GM12872 (cell line): Measurements from ENCODE around the gene CDX1.

ENCODE experiments used
- TF ChIP-seq, protein P1 (sequence below): IDR thresholded peaks from 3 replicates; pipeline ENCODE4 v1.5.1; 2011; ENCODE audit warnings: low read depth, mild to moderate bottlenecking, low read length, moderate library complexity; ENCODE audit not compliant: insufficient read depth

Gene CDX1

DNA sequence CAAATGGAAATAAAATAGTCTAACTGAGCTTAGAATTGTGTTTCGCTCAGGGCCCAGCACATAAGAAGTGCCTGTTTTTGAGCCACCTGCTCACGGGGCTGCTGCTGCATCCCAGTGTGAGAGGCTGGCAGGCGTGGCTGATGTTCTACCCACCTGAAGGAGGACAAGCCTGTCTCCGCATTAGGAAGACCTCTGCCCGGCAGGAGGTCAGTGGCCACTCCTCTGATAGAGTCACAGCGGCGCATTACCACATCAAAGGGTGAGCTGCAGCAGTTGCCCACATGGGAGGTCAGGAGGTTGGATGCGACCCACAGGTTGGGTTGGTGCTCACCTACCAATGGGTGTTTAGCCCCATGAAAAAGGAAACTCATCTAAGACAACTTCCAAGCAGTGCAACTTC lies 19.6 kb downstream of the CDX1 start:
- TF ChIP-seq, protein P1, sequence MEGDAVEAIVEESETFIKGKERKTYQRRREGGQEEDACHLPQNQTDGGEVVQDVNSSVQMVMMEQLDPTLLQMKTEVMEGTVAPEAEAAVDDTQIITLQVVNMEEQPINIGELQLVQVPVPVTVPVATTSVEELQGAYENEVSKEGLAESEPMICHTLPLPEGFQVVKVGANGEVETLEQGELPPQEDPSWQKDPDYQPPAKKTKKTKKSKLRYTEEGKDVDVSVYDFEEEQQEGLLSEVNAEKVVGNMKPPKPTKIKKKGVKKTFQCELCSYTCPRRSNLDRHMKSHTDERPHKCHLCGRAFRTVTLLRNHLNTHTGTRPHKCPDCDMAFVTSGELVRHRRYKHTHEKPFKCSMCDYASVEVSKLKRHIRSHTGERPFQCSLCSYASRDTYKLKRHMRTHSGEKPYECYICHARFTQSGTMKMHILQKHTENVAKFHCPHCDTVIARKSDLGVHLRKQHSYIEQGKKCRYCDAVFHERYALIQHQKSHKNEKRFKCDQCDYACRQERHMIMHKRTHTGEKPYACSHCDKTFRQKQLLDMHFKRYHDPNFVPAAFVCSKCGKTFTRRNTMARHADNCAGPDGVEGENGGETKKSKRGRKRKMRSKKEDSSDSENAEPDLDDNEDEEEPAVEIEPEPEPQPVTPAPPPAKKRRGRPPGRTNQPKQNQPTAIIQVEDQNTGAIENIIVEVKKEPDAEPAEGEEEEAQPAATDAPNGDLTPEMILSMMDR: no peak

DNA sequence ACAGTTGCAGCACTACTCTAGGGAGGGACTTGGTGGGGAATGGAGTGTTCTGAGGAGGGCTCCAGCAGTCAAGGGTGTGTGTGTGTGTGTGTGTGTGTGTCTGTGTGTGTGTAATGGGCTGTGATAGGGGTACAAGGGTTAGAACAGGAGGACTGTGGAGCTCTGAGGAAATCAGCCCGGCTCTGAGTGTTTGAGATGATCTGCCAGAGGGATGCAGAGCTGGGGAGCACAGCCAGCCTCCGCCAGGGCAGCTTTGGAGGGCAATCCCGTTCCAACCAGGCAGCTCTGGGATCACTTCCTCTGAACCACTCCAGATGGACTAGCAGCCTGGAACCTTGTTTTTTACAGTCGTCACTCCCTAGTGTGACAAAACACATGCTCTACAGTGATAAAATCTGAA lies 20.3 kb downstream of the CDX1 start:
- TF ChIP-seq, protein P1: no peak

DNA sequence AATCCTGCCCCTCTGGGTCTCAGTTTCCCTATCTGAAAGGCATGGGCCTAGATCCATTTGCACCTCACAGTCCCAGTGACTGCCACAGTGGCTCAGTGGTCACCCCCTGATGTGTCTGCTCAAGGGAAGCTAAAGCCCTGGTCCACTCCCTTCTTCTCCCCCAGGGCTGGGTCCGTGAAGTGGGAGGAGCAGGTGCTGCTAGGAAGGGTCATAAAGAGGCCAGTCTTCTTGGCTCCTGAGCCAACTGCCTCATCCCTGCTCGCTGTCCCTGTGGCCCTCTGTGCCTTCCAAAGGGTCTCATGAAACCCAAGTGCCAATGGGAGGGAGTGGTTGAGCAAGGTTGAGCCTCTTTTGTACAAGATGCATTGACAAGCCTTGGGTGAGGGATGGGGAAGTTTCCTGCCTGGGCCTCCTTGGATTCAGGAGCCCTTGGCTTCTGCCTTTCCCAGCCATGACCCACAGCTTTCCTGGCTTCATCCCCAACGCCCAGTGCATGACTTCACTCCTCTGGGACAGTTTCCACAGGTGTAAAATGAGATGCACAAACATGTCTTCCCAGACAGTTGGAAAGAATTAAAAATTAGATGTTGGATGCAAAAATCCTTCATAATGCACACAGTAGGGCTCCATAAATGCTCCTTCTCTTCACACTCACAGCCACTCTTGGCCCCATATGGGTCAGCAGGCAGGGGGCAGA lies 21.7 kb downstream of the CDX1 start:
- TF ChIP-seq, protein P1: no peak

DNA sequence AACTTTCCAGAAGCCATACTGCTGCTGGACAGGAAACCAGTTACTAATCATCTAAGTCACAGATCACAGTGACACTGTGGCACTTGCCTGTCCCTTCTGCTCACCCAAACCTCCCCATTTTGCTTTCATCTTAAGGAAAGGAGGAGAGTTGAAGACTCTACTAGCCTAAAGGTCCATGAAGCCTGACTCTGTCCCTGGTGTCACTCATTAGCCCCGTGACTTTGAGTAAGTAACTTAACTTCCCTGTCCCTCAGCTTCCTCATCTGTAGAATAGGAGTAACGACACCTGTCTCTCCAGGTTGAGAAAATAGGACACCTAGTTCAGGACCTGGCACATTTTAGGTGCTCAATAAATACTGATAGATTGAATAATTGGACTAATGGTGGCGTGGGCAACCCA lies 22.7 kb downstream of the CDX1 start:
- TF ChIP-seq, protein P1: no peak

DNA sequence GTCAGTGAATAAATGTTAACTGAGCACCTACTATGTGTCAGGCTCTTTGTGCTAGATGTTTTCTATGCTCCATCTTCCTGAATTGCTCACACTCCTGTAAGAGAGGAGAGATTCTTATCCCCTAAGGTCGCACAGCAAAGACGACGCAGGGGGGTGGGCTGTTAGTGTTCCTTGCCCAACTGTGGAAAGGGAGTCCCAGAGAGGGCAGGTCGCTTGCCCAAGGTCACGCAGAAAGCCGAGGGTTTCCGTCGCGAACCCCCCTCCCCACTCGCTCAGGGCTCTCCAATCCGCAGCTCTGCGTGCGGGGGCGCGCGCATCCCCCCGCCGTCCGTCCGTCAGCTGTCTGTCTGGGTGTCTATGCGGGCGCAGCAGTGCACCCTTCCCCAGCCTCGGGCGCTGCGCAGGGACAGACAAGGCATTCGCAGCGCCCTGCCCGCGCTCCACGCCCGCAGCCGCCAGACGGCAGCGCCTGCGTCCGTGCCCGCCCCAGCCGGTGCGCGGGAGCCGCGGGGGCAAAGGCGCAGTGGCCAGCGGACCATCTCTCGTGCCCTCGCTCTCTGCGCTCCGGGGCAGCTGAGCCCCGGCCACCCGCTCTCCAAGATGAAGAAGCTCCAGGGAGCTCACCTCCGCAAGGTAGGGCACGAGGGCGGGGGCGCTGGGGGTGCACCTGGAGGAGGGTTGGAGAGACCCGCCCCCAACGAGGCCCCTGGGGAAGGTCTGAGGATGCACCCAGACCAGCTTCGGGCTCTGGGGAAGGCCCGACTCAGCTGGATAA lies 23.3 kb downstream of the CDX1 start, which contains the start of gene SLC6A7:
Gene SLC6A7, plus strand, starts transcription at position 335 of the 775 bp plus-strand sequence. Its CDS starts 266 bp downstream, at position 601.
- TF ChIP-seq, protein P1: no peak

DNA sequence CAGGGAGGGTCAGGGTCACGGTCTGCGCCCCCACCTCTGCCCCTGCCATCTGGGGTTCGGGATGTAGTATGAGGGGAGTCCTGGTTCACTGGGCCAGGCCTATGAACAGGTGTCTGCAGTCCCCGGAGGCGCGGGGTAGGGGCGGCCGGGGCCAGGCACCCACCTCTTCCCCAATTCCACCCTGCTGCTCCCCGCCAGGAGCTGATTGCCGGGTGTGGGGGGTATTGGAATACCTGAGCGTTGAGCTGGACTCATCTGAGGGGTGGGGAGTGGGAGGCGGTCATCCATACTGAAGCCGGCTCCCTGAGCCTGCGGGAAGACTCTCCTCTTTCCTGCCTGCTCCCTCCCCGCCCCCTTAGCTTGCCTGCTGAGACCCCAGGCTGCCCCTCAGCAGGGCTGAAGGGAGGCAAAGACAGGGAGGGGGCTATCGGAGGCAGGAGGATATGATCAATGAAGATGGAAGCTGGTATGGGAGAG lies 24.0 kb downstream of the CDX1 start:
- TF ChIP-seq, protein P1: no peak

DNA sequence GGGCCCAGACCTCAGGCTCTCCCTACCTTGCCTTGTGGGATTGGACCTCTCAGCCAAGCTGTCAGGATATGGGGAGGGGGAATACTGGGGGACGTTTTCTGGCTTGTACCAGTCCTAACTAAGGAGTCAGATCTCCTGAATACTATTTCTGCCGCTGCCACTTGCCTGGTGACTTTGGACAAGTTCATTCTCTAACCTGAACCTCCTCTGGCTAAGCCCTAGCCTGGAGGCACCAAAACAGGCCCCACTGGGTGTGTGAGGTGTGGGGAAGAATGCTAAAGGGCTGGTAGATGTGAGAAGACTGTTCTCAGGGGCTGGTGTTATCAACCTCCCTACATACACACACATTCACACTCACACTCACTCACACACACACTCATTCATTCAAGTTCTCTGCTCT lies 24.4 kb downstream of the CDX1 start:
- TF ChIP-seq, protein P1: no peak
